GM18951 (cell line): ENCODE data around the gene TCF7.

Source experiments
- POLR2A ChIP-seq: IDR thresholded peaks from 4 replicates; pipeline ENCODE4 v1.6.1; 2011; ENCODE audit warnings: mild to moderate bottlenecking; ENCODE audit not compliant: insufficient read length, insufficient read depth; ENCODE audit errors: extremely low read depth
- in situ Hi-C: fragments of 300-500 bp; cut with MboI; formaldehyde crosslinking; loops from one replicate; pipeline ENCODE4 v1.12.0; 2022; ENCODE audit warnings: low sequenced_read_pairs, mixed read lengths, inconsistent platforms; ENCODE audit not compliant: unreplicated experiment

The TCF7 gene

DNA sequence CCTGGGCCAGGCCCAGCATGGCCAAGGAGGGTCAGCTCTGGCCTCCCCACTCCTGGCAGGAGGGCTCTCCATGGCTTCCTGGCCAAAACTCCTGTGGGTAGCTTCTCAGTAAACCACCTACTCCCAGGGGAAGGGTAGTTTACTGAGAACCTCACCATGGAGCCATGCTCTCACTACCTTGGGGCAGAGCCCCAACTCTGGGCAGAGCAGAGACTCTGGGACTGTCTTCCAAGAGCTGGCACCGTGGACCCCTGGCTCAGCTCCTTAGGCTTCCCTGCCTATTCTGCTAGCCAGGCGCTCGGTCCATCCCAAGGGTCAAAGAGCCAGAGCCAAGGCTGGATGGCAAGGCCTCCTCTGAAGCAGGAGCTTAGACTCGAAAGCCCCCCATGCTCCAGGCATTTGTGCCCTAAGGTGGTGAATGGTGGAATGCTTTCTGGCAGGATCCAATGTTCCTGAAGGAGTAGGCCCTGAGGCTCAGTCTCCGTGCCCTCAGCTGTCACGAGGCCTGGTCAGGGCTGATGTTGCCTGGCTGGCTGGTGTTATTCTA lies 19.6 kb downstream of the TCF7 start:
- in situ Hi-C loops = no loop called here

GRCh38 chr5:134135091-134135655 lies 20.7 kb downstream of the TCF7 start:
- in situ Hi-C loops = loop anchor here (5.0 kb wide), 1 partner anchor 93 kb away; no protein-coding TSS in a partner anchor
- no peak for TF ChIP-seq POLR2A

More for the DNA sequence above, 19.6 kb downstream of the TCF7 start:
- TF ChIP-seq POLR2A = no peak

DNA sequence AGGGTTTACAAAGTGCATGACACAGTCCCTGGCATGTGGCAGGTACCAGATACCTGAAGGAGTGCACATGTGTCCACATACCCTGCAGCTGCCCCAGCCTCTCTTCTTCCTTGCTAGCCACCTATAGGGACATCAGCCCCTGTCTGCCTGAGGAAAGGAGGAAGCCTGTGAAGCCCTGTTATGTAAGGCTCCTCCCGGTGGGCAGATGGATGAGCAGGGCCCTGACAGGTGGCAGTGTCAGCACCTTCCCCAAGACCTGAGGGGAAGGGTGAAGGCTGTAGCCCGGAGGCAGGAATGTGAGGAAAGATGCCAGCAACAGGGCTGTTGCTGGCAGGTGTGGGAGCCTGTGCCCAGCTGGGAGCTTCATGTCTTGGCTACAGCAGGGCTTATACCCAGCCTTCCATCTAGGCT lies 21.7 kb downstream of the TCF7 start:
- in situ Hi-C loops = loop anchor here (5.0 kb wide), 1 partner anchor 94 kb away; no protein-coding TSS in a partner anchor
- no peak for TF ChIP-seq POLR2A

- TF ChIP-seq POLR2A = no peak
- in situ Hi-C loops = loop anchor here (5.0 kb wide), 1 partner anchor 94 kb away; no protein-coding TSS in a partner anchor
These were observed 22.3 kb downstream of the TCF7 start for GRCh38 chr5:134136771-134137170.

- TF ChIP-seq POLR2A = no peak
- in situ Hi-C loops = loop anchor here (5.0 kb wide), 1 partner anchor 96 kb away; no protein-coding TSS in a partner anchor
These were observed 24.2 kb downstream of the TCF7 start for GRCh38 chr5:134138416-134139376.

DNA sequence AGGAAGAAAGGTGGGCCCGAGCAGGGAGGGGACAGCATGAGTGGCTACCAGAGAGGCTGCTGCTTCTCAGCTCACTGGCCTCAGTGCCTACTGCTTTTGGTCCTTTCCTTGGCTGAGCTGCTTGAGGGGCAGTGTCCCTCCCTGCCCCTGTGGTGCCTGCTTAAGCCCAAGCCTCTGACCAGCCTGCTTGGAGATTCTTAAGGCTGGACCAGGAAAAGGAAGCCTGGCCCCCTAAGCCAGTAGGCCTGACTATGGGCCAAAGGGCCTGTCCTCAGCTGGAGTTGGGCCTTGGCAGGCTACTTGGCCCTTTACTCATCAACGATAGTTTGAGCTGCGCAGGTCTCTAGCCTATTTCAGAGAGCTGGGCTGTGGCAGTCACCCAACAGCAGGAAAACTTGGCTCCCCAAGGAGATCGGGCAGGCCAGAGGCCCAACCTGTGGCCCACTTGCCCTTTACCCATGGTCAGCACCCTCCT lies 24.9 kb downstream of the TCF7 start:
- no peak for TF ChIP-seq POLR2A
- in situ Hi-C loops = loop anchor here (5.0 kb wide), 1 partner anchor 97 kb away; no protein-coding TSS in a partner anchor

DNA sequence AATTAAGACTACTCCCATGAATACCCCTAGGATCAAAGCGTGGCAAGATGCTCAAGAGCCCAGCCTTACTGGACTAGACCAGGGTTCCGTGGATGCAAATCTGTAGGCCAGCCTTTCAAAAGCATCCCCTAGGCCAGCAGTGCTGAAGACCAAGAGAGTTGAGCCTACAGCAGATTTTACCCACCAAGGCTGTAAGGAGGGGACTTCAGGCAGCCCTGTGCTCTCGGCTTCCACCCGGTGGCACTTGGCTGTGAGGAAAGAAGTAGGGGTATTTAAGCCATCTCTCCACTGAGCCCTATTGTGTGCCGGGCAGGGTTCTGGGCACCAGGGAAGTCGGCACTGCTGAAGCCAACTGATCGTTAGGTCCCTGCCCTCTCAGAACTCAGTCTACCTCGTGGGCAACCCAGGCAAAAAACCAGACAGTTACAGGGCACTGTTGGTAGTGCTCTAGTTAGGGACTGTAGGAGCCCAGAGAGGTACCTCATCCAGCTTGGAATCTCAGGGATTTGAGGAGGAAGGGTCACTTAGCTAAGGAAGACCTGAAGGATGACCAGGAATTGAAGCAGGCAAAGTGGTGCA lies 25.5 kb downstream of the TCF7 start:
- TF ChIP-seq POLR2A = no peak
- in situ Hi-C loops = loop anchor here (5.0 kb wide), 1 partner anchor 98 kb away; no protein-coding TSS in a partner anchor

GRCh38 chr5:134140530-134141201 lies 26.2 kb downstream of the TCF7 start:
- TF ChIP-seq POLR2A = no peak
- in situ Hi-C loops = no loop called here

GRCh38 chr5:134141331-134142050 lies 27.0 kb downstream of the TCF7 start:
- no peak for TF ChIP-seq POLR2A
- in situ Hi-C loops = no loop called here

DNA sequence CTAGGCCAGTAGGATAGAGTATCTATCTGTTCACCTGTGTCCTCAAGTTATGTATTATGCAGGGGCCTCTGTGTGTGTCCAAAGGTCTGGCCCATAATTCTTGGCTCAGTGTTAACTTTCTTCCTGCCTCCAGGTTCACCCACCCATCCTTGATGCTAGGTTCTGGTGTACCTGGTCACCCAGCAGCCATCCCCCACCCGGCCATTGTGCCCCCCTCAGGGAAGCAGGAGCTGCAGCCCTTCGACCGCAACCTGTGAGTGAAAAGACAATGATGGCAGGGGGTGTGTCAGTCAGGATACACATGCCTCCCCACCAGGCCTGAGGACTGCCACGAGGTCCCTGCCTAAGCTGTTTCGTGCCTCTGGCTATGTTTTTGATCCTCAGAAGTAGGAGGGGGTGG lies 27.6 kb downstream of the TCF7 start:
- no peak for TF ChIP-seq POLR2A
- in situ Hi-C loops = no loop called here

- no peak for TF ChIP-seq POLR2A
- in situ Hi-C loops = no loop called here
These were observed 28.3 kb downstream of the TCF7 start for GRCh38 chr5:134142806-134143205.

- in situ Hi-C loops = no loop called here
- no peak for TF ChIP-seq POLR2A
These were observed 28.9 kb downstream of the TCF7 start for GRCh38 chr5:134143431-134143830.
